ENCODE data around the gene PXT1. TPM values are rescaled to one million over a fixed set of nuclear protein-coding genes. Genes with fewer than 3 reads are reported as not detected.

The PXT1 gene
- total and polyA plus RNA-seq, 2 donors: 0.04 TPM; not detected in 1

- DNase-seq (ENCODE audit: extremely low spot score): no peak
- Histone ChIP-seq H3K36me3 (ENCODE audit: insufficient read depth) (no peaks in the 10 kb centered on the region), H3K27ac (ENCODE audit: low read depth) (no peak overlapping the region), H3K4me1 (ENCODE audit: insufficient read depth) (no peaks in the 10 kb centered on the region), H3K4me3 (ENCODE audit: low read depth, low read length) (no peak overlapping the region)
- 80% methylated on average over 6 of the region's 6 CpGs for WGBS
Measured at GRCh38 chr6:36349240-36349639, 93.4 kb downstream of the PXT1 start.

- no peak for DNase-seq (ENCODE audit: extremely low spot score)
- Histone ChIP-seq H3K36me3 (ENCODE audit: insufficient read depth) (no peaks in the 10 kb centered on the region), H3K27ac (ENCODE audit: low read depth) (no peak overlapping the region), H3K4me3 (ENCODE audit: low read depth, low read length) (no peak overlapping the region), H3K4me1 (ENCODE audit: insufficient read depth) (no peaks in the 10 kb centered on the region)
- 87% methylated on average over 4 of the region's 4 CpGs for WGBS
Measured at GRCh38 chr6:36347621-36348020, 95.0 kb downstream of the PXT1 start.

GRCh38 chr6:36346486-36347273 is 96.0 kb downstream of the PXT1 start:
- H3K4me3 ChIP-seq (ENCODE audit: low read depth, low read length): no peak overlapping the region
- WGBS: 88% methylated on average over 20 of the region's 20 CpGs
- H3K4me1 ChIP-seq (ENCODE audit: insufficient read depth): no peaks in the 10 kb centered on the region
- no peaks in the 10 kb centered on the region for H3K36me3 ChIP-seq (ENCODE audit: insufficient read depth)
- no peak for DNase-seq (ENCODE audit: extremely low spot score)
- no peak overlapping the region for H3K27ac ChIP-seq (ENCODE audit: low read depth)

GRCh38 chr6:36345681-36346466 is 96.8 kb downstream of the PXT1 start:
- no peak for DNase-seq (ENCODE audit: extremely low spot score)
- no peak overlapping the region for H3K4me3 ChIP-seq (ENCODE audit: low read depth, low read length)
- 84% methylated on average over 13 of the region's 13 CpGs for WGBS
- H3K27ac ChIP-seq (ENCODE audit: low read depth): no peak overlapping the region
- no peaks in the 10 kb centered on the region for H3K36me3 ChIP-seq (ENCODE audit: insufficient read depth)
- H3K4me1 ChIP-seq (ENCODE audit: insufficient read depth): no peaks in the 10 kb centered on the region

- Histone ChIP-seq H3K36me3 (ENCODE audit: insufficient read depth) (no peaks in the 10 kb centered on the region), H3K4me1 (ENCODE audit: insufficient read depth) (no peaks in the 10 kb centered on the region), H3K27ac (ENCODE audit: low read depth) (no peak overlapping the region), H3K4me3 (ENCODE audit: low read depth, low read length) (no peak overlapping the region)
- WGBS: 73% methylated on average over 5 of the region's 5 CpGs
- DNase-seq (ENCODE audit: extremely low spot score): no peak
Measured at GRCh38 chr6:36343109-36343680, 99.5 kb downstream of the PXT1 start.

- Histone ChIP-seq H3K27ac (ENCODE audit: low read depth) (no peak overlapping the region), H3K36me3 (ENCODE audit: insufficient read depth) (no peaks in the 10 kb centered on the region), H3K4me3 (ENCODE audit: low read depth, low read length) (no peak overlapping the region), H3K4me1 (ENCODE audit: insufficient read depth) (no peaks in the 10 kb centered on the region)
- 20% methylated on average over 36 of the region's 36 CpGs for WGBS
- no peak for DNase-seq (ENCODE audit: extremely low spot score)
Measured at GRCh38 chr6:36340618-36341454, 101.8 kb downstream of the PXT1 start.

Small RNA genes within 50 kb of the gene (small RNA-seq; reads per million reads assigned to genes)
- gene RN7SL502P: not detected

Other genes with a start within 250 kb of the PXT1 start
- 15.3 TPM for gene BRPF3, start 246.1 kb downstream of the PXT1 start, total RNA-seq
- 17.5 TPM for gene BRPF3, start 246.1 kb downstream of the PXT1 start, polyA plus RNA-seq
- gene PNPLA1, start 172.8 kb downstream of the PXT1 start, total RNA-seq: not detected
- 0.13 TPM for gene PNPLA1, start 172.8 kb downstream of the PXT1 start, polyA plus RNA-seq
- gene BNIP5, start 106.0 kb downstream of the PXT1 start, total RNA-seq: not detected
- not detected for gene BNIP5, start 106.0 kb downstream of the PXT1 start, polyA plus RNA-seq
- 0.79 TPM for gene ETV7, start 55.2 kb downstream of the PXT1 start, total RNA-seq
- gene ETV7, start 55.2 kb downstream of the PXT1 start, polyA plus RNA-seq: 1.5 TPM
- 93.5 TPM for gene KCTD20, start 146 bp upstream of the PXT1 start, total RNA-seq
- 37.2 TPM for gene KCTD20, start 146 bp upstream of the PXT1 start, polyA plus RNA-seq
- gene STK38, start 104.6 kb upstream of the PXT1 start, total RNA-seq: 43.6 TPM
- gene STK38, start 104.6 kb upstream of the PXT1 start, polyA plus RNA-seq: 35.4 TPM
- 152 TPM for gene SRSF3, start 151.5 kb upstream of the PXT1 start, total RNA-seq
- 285 TPM for gene SRSF3, start 151.5 kb upstream of the PXT1 start, polyA plus RNA-seq
- gene CDKN1A, start 235.9 kb upstream of the PXT1 start, total RNA-seq: 27.4 TPM
- 127 TPM for gene CDKN1A, start 235.9 kb upstream of the PXT1 start, polyA plus RNA-seq

Data from urinary bladder (tissue), 4 donors.